Omental fat pad (tissue), 4 donors: Measurements from ENCODE around the gene ZNF254. TPM values are rescaled to one million over a fixed set of nuclear protein-coding genes. Genes with fewer than 3 reads are reported as not detected.

Source experiments
- ATAC-seq: fragments of 150-250 bp; one replicate; pipeline ENCODE4 v1.9.1; 2016; ENCODE audit warnings: mild to moderate bottlenecking, moderate library complexity; ENCODE audit not compliant: low FRiP score
- DNase-seq: peaks from one replicate; pipeline ENCODE4 v3.0.0-alpha.2; 2019; ENCODE audit warnings: low spot score
- CTCF ChIP-seq, 3 donors: fragments of 450-650 bp; IDR thresholded peaks; one replicate each; pipeline ENCODE4 v1.5.1; 2016 to 2017; ENCODE audit warnings: antibody characterized with exemption in 3 of 3, mild to moderate bottlenecking in 3 of 3, moderate library complexity in 2 of 3
- total RNA-seq, 4 donors: library from RNA; depleted of rRNA; stranded (reverse); fragments of >200 nt; gene quantifications; one replicate each; pipeline ENCODE4 v1.1.0, GENCODE V29; 2016

ZNF254 gene
- total RNA-seq, 4 donors from 2014 or later, result 10.1 to 17.5 (median 11.7) TPM

DNA sequence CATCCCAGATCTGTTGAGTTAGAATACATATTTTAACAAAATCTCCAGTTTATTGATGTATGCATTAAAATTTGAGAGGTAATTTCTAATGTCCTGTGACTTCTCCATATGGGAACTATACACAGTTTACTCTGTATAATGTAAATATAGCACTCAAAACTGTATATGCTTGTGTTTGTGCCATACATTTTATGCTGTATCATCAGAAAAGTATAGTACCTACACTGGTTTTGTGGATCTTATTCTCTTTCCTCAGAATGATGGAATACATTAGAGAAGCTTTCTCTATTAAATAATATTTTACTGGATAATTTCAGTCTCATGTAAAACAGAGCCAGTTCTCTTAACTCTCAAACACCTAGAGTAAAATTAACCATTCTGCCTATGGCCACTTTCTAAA lies 53.6 kb downstream of the ZNF254 start:
- TF ChIP-seq CTCF (IDR thresholded peaks at IDR 0.05), result no peak
- ATAC-seq, result no peak
- DNase-seq, result no peak

DNA sequence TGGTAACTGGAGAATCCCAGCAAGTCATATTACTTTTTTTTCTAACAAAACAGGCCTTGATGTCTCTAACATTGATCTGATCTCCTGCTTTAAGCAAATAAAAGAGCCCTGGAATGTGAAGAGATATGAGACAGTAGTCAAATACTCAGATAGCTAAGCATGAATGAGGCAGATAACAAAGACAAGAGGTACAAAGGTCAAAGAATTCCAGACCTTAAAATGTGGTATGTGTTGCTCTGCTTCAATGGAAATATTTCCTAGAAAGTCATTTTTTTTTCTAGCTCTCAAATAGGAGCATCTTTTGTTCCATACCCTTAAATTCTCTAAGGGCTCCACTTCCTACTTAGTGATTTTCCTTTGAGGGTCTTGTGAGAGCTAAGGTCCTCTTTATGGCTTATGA lies 54.6 kb downstream of the ZNF254 start:
- ATAC-seq, result no peak
- DNase-seq, result no peak
- no peak for TF ChIP-seq CTCF (IDR thresholded peaks at IDR 0.05)

DNA sequence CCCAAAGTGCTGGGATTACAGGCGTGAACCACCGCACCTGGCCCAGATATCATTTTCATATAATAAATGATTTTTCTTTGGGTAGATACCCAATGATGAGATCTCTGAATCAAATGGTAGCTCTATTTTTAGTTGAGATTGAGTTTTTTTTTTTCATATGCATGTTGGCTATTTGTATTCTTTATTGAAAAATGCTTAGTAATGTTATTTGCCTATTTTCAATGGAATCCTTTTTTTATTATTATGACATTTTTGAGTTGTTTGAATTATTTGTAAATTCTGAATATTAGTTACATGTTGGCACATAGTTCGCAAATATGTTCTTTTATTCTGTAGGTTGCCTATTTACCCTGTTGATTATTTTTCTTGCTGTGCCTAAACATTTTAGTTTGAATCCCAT lies 55.8 kb downstream of the ZNF254 start:
- ATAC-seq, result no peak
- no peak for TF ChIP-seq CTCF (IDR thresholded peaks at IDR 0.05)
- DNase-seq, result no peak

DNA sequence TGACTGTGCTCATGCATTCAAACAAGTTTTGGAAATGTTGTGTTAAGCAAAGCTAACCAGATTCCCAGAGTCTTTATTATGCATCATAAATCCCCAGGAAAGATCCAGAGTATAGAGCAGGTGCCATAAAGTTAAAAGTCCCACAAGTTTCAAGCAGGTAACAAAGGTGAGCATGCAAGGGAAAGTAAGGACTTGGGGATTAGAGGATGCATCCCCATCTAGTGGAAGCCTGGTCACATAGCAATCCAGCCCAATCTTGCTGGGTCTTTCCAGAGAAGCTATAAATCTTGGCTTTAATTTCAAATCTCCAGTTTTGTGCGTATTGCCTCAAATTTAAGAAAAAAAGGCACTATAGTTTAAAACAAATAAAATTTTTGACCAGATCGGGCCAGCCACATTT lies 72.7 kb downstream of the ZNF254 start:
- DNase-seq (no peak), ATAC-seq (no peak)
- TF ChIP-seq CTCF (IDR thresholded peaks at IDR 0.05), result no peak

DNA sequence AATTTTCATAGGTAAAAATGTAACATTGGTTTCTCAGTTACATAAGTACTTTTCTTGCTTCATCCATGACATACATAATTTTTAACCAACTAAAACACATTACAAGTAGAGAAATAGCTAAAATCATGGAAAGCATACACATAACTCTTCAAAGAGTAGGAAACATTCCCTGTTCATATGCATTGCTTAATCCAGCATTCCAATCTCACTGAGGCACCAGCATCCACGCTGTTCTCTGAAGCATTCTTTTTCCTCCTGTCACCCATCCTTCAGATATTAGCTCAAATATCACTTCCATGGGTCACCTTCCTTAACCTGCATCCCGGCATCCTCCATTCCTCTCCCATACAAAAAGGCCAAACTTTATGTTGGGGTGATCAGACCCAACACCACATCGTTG lies 79.1 kb downstream of the ZNF254 start:
- no peak for TF ChIP-seq CTCF (IDR thresholded peaks at IDR 0.05)
- ATAC-seq, result no peak

GRCh38 chr19:24173882-24174281 lies 86.9 kb downstream of the ZNF254 start:
- no peak for TF ChIP-seq CTCF (IDR thresholded peaks at IDR 0.05)
- ATAC-seq (no peak), DNase-seq (no peak)

More for the DNA sequence above, 79.1 kb downstream of the ZNF254 start:
- no peak for DNase-seq

DNA sequence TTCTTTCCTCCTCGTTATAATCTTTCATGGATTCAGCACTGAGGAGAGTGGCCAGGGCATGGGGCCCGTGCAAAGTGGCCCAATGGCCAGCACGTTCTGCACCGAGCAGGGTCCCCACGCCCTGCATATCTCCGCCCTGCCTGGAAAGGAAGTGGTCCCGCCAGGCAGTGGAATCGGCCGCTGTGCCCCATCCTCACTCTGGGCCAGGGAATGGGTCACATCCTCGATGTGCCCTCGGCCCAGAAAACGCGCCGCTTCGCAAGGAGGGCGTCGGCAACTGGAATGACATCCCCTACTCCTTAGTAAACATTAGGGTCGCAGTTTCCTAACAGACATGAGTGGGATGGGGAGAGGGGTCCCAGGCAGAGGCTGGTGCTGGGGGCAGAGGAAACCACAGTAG lies 90.7 kb downstream of the ZNF254 start:
- no peak for TF ChIP-seq CTCF (IDR thresholded peaks at IDR 0.05)
- DNase-seq, result no peak
- ATAC-seq, result no peak
